Smooth muscle cell of the brain vasculature (primary cell): ENCODE measurements around the gene MED29.

Source experiments
- DNase-seq: peaks from one replicate; pipeline ENCODE4 v3.0.0-alpha.2; 2012; ENCODE audit warnings: low read depth, low spot score

MED29 gene

DNA sequence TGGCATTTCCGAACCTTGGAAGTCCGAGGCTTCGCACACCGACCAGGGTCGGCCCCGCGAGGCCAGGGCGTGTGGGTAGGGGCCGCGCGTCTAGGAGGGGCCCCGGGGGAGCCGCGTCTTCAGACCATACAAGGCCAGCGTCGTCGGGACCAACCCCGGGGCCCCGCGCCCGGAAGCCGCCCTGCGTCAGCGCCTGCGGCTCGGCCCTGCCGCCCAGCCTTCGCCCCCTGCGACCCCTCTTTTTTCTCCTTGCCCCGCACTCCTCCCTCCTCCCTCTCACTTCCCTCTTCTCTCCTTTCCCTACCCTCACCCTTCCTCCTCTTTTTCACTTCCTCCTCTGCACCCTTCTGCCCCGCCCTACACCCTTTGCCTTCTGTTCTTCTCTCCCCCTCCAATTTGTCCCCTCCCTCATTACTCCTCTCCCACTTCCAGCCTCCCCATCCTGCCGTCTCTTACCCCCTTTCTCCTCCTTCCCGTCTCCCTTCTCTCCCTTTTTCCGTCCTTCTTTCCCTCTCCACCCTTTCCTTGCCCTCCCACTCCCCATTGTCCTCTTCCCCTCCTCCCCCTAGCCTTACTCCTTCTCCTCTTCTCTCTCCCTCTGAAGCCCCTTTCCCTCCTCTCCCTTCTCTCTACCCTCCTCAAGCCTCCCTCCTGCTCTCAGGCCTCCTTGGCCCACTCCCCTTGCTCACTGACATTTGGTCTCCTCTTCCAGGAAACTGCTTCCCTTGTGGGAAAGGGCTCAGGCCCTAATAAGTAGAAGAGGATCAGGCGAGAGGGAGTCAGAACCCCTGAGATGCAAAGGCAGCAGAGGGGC is 19.0 kb downstream of the MED29 start:
- DNase-seq: no peak

DNA sequence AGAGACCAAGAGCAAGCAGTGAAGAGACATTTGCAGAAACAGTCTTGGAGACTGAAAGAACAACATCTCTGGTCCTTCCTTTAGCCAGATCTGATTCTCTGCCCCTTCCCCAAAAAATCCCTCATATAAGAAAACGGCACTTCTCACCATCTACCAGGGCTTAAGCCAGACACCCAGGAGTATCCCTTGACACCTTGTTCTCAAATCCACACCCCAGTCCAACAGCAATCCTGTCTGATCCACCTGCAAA is 19.6 kb downstream of the MED29 start:
- no peak for DNase-seq

DNA sequence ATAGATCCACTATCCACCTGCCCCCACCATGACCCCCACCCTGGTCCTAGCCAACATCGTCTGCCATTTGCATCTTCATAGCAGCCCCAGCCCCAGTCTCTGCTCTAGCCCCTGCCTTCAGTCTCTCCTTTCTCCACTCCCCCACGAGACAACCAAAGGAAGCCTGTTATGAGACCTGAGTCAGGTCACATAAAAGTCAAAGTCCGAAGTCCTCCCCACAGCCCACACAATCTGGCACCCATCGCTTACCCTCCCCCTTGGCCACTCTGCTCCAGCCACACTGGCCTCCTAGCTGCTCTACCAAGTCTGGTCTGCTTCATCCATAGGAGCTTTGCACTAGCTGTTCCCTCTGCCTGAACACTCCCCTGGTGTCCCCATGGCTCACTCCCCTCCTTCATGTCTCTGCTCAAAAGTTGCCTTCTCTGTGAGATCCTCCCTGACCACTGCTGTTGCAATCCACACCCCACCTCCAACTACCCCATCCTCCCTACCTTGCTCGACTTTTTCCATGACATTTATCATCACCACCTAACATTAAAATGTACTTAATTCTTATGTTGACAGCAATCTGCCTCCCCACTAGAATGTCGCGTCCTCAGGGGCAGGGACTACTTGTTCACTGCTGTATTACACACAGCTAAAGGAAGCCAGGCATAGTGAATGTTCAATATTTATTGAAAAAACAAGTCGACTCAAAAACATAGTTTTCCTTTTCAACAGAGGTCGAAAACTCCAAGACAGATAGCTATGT is 20.1 kb downstream of the MED29 start:
- no peak for DNase-seq

DNA sequence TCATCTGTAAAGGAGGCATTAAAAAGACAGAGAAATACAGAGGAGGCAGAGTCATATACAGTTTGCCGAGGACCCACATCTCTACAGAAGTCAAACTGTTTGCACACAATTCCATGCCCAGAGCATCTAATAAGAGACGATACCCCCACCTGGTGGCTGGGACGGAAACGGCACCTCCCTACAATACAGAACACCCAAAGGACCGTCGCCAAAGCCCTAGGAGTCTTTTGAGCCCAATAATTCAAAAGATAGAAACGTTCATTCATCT is 20.6 kb downstream of the MED29 start:
- DNase-seq: peak; percentile 88

DNA sequence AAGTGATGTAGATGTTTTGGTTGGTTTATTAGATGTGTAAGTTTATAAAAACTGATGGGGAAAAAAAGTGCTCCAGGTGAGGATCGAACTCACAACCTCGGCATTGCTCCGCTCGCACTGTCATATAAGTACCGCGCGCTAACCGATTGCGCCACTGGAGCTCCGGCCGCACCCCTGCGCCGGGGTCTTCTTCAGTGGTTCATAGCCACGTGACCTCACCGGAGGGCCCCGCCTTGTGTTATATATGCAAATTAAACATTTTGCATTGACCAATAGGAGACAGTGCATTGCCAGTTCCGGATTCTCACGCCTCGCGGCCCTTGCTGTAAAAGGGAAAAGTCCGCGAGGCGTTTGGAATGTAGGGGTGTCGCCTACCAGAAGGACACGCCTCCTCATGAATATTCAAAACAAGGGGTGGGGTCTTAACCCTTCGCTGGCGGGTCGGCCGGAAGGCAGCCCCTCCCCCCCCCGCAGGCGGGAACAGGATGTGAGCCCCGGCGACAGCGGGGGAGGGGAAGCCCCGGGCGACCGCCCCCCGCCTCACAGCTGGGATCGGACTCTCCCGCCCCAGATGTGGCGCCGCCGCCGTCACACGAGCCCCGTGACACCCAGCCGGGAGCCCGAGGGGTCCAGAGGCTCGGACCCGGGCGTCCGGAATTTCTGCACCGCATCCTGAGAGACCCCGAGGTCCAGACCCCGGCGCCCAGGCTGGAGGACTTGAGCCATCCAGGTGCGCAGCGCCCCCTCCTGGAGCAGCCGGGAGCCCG is 21.1 kb downstream of the MED29 start, which contains the start of gene PLEKHG2:
PLEKHG2 (plus strand) TSS at position 570 of the 767 bp plus-strand sequence. CDS start 1,418 bp downstream, outside the sequence.
- DNase-seq: peak; percentile 99

DNA sequence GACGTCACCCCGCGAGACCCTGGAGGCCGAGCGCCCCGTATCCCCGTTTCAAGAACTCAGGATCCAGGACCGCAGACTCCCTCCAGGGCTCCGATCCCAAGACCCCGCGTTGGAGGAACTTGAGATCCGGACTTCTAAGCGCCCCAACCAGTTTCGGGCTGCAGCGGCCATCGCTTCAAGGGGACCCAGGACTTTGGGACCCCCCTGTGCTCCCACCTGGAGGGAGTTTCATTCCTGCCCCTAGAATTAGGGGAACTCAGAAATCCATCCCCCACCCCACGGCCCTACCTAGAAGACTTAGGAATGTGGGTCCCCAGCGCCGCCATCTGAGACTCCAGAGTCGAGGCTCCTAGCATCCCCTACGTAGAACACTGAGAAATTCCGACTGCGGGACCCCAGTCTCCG is 21.7 kb downstream of the MED29 start:
- DNase-seq: no peak

DNA sequence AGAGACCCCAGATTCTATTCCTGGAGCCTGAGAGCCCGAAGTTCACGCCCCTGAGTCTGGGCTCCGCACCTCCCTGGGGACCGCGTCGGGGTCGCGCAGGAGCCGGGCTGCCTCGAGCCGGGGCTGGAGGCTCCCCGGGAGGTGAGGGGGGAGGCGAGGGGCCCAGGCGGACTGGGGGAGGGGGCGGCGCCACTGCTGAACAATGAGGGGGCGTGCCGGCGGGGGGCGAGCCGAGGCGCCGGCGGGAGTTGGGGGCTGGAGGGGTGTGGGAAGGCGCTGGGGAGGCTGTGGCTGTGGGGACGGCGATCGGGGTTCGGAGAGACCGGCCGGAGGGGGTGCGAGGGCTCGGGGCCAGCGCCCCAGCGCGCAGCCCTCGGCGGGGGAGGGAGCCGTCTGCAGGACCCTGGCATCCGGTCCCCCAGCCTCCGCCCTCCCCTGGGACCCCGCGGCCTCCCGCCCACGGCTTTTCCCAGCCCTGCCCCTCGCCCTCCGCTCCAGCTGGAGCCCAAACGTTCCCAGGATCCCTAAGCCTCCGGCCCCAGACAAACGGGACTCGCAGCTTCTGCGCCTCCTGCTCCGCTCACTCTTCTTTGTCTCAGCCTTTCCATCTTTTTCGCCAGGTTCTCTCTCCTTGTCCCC is 22.2 kb downstream of the MED29 start:
- DNase-seq: no peak

DNA sequence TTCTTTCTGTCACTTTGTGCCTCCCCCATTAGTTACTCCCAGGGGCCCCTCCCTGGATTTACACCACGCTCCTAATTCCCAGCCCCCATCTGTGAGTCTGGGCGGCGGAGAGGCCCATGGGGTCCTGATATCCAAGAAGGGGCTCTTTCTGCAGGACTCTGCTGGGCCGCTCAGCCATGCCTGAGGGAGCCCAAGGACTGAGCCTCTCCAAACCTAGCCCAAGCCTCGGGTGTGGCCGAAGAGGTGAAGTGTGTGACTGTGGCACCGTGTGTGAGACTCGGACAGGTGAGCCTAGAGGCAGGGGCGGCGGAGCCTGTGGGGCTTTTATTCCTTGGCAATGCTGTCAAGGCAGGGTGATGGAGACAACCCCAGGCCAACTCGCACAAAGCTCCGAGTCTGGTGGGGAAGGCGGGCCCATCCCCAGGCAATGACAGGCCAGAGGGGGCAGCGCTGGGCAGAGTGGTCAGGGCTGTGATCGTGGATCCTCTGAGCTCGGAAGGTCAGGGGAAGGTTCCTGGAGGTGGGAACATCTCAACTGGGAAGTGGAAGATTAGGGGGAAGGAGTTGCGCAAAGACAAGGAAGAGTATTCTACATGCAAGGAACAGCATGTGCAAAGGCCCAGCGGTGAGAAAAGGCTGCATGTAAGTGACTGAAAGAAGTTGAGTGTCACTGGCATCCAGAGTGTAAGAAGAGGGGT is 22.9 kb downstream of the MED29 start:
- no peak for DNase-seq

DNA sequence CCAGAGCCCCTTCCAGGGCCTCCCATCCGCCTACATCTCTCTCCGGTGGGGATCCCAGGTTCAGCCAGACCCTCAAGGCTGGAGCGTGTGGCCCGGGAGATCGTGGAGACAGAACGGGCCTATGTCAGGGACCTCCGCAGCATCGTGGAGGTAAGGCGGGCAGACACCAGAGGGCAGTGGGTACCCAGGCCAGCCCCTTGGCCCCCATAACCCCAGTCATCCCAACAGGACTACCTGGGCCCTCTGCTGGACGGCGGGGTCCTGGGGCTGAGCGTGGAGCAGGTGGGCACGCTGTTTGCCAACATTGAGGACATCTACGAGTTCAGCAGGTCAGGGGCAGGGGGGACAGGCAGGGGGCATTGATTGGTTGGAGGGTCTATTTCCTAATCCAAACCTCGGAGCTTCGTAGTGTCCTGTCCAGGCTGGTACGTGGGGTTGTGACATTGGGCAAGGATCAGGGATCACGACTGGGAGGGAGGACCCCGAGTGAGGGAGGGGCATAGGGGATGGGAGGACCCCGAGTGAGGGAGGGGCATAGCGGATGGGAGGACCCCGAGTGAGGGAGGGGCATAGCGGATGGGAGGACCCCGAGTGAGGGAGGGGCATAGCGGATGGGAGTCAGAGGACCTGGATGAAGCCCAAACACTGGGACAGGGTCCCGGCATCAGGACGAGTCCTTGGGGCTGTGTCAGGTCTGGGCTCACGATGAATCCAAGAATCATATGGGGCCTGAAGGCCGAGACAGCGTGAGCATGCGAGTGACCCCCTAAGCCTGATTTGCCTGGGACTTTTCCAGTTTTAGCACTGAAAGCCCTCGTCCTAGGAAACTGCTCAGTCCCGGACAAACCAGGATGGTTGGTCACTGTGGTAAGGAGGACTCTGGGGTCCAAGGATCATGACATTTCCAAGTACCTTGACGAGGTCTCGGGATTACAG is 24.2 kb downstream of the MED29 start:
- DNase-seq: no peak

DNA sequence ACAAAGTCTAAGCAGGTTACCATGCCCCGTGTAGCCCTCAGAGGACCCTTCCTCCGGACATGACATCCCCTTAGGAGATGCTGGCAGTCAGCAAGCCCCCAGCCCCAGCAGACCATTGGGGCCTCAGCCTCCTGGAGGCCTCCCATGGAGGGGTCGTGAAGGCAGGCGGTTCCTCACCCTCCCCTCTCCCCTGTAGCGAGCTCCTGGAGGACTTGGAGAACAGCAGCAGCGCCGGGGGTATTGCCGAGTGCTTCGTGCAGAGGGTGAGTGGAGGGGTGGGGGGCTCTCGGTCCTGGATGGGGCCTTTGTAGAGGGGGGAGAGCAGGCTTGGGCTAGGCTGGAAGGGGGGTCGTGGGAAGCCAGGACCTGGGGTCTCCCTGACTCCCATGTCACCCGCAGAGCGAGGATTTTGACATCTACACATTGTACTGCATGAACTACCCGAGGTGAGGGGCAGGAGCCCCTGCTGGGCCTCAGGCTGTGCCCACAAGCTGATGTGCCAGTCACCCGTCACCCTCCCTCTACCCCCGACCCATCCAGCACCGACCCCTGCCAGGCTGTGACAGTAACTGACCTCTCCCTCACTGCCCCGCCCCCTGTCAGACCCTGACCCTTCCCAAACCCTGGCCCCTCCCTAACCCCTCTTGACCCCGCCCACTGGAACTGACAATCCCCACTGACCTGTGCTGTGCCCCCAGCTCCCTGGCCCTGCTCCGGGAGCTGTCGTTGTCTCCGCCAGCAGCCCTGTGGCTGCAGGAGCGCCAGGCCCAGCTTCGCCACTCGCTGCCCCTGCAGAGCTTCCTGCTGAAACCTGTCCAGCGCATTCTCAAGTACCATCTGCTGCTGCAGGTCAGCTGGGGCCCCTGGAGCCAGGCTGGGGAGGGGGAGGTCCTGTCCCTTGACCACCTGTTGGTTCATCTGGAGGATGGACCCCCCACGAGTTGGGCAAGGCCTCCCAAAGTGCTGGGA is 25.3 kb downstream of the MED29 start:
- DNase-seq: no peak

DNA sequence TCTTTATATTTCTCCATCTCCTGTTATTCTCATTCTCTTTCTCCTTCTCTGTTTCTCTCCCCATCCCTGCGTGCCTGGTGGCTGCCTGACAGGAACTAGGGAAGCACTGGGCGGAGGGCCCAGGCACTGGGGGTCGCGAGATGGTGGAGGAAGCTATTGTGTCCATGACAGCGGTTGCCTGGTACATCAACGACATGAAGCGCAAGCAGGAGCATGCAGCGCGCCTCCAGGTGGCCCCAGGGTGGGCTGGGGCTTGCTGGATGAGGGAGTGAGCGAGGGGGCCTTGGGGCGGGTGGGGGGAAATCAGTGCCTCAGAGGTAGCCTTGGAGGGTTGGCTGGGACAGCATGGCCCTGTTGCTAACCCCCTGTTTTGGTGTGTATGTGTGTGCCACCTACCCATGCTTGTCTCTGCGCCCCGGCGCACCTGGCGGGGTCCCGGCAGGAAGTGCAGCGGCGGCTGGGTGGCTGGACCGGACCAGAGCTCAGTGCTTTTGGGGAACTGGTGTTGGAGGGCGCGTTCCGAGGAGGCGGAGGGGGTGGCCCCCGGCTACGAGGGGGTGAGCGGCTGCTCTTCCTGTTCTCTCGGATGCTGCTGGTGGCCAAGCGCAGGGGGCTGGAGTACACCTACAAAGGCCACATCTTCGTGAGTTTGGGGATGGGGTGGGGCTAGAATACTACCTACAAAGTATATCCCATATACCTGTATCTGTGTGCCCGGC is 26.4 kb downstream of the MED29 start:
- no peak for DNase-seq

DNA sequence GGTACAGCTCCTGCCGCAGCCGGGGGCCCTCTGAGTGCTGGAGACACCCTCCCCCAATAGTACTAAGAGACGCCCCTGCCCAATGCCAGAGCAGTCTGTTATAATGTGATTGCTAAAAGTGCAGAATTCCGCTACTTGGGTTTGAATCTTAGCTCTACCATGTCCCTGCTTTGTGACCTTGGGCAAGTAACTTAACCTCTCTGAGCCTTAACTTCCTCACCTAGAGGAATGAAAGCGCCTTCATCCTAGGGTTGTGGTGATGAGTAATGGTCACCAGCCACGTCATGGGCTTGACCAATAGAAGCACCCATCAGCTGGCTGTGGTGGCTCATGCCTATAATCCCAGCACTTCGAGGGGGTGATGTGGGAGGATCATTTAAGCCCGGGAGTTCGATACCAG is 27.8 kb downstream of the MED29 start:
- DNase-seq: no peak

DNA sequence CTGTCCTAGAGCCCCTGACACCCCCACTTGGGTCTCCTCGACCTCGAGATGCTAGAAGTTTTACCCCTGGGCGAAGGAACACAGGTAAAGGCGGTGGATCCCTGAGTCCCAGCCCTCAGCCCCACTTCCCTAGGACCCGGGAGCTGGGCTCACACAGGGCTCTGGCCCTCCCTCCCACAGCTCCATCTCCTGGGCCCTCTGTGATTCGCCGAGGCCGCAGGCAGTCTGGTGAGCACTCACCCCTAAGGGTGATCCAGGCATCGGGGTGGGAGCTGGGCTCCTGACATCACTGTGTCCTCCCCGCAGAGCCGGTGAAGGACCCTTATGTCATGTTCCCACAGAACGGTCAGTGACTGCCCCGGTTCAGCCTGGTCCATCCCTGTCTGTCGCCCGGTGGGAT is 29.6 kb downstream of the MED29 start:
- no peak for DNase-seq

DNA sequence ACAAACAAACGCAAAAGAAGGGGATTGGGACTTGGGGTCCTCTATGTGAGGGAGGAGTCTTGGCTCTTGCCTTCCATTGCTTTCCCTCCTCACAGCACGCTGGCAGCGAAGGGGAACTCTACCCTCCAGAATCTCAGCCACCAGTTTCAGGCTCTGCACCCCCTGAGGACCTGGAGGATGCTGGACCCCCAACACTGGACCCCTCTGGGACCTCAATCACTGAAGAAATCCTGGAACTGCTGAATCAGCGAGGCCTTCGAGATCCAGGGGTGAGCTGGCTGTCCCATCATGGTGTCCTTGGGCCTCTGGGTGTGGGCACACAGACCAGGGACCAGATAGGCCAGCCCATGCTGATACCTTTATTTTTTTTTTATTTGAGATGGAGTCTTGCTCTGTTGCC is 30.8 kb downstream of the MED29 start:
- no peak for DNase-seq

DNA sequence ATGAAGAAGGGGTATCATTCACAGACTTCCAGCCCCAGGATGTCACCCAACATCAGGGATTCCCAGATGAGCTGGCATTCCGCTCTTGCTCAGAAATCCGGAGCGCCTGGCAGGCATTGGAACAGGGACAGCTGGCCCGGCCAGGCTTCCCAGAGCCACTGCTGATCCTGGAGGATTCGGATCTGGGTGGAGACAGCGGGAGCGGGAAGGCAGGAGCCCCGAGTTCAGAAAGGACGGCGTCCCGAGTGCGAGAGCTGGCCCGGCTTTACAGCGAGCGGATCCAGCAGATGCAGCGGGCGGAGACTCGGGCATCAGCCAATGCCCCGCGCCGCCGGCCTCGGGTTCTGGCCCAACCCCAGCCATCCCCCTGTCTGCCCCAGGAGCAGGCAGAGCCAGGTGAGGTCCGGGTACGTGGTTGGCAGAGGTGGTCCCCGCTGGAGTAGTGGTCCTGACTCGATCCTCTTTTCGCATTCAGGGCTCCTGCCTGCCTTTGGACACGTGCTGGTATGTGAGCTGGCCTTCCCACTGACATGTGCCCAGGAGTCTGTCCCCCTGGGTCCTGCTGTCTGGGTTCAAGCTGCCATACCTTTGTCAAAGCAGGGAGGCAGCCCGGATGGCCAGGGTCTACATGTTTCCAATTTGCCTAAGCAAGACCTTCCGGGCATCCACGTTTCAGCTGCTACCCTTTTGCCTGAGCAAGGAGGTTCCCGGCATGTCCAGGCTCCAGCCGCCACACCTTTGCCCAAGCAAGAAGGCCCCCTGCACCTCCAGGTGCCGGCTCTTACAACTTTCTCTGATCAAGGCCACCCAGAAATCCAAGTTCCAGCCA is 32.3 kb downstream of the MED29 start:
- DNase-seq: no peak

DNA sequence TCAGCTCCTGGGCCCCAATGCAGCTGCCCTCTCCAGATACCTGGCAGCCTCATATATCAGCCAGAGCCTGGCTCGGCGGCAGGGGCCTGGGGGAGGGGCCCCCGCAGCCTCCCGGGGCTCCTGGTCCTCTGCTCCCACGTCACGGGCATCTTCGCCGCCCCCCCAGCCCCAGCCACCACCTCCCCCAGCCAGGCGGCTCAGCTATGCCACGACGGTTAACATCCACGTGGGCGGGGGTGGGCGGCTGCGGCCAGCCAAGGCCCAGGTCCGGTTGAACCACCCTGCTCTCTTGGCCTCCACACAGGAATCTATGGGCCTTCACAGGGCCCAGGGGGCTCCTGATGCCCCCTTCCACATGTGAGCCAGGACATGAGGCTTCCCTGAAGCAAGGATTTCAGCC is 33.8 kb downstream of the MED29 start:
- no peak for DNase-seq

DNA sequence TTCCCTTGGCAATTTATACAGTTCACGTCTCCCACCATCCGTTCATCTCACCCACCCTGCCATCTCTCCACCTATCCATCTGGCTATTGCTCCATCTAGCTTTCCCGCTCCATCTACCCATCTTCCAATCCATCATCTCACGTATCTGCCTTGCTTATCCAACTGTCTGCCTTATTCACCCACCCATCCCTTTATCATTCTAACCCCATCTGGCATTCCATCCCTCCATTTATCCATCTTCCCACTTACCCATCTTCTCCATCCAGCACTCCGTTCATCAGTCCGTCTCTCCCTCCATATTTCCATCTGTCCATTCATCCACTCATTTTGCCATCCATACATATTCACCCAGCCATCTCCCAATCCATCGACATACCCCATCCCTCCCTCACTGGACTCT is 34.6 kb downstream of the MED29 start:
- DNase-seq: no peak

DNA sequence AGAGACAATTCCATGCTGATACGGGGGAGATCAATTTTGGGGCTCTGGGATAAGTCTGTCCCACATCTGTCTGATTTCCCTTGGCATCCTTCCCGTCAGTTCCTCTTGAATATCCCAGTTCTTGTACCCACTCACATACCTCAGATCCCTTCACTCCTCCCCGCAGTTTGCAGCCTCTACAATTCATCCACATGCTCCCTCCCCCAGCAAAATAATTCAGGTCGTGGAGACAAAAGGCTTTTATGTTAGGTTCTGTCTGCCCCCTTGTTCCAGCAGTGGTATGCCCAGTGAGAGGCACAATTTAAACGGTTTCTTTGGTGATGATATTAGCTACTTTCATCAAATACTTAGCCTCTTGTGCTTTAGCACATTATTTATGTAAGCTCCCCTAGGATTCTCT is 35.0 kb downstream of the MED29 start:
- no peak for DNase-seq
